HG03108 (cell line): ENCODE measurements around the gene GUCA1C.

Source experiments
- ATAC-seq: cut with Tn5 transposase; IDR thresholded peaks from one replicate; pipeline ENCODE4 v1.9.1; 2021; ENCODE audit warnings: moderate library complexity; ENCODE audit not compliant: unreplicated experiment

Gene GUCA1C, protein sequence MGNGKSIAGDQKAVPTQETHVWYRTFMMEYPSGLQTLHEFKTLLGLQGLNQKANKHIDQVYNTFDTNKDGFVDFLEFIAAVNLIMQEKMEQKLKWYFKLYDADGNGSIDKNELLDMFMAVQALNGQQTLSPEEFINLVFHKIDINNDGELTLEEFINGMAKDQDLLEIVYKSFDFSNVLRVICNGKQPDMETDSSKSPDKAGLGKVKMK

DNA sequence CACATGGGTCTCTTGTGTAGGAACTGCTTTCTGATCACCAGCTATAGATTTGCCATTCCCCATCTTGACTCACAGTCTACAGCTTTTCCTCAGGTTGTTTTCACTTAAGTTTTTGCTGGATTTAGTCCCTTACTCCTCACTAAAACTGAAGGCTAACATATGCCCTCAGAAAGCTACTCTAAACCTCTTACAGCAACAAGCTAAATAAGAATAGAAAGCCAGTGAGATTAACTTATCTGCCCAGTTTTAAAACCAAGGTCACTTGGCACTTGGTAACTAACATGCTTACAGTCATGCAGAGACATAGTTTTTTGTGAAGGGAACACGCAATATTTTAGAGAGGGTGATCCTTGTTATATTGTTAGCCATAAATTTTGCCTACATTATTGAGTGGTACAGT lies at the start of gene GUCA1C:
Gene GUCA1C (minus strand): TSS at position 180 of the 400 bp plus-strand sequence. CDS start 117 bp downstream, at position 63.
- no peak for ATAC-seq

DNA sequence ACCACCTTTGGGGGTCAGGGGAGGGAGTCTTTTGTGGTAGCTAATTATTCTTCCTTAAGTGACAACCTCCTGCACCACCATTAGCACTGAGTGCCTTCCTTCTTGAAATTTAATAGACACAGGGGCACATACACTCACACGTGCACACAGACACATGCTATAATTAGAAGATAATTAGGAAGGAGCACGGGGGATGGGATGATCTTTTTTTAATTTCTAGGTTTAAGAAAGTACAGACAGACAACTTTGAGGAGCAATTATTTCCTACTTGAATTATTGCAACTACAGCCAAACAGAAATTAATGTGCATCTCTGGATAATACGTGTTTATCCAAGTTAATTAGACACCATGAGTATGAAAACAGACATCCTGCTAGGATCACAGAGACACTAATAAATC lies 44.8 kb upstream of the GUCA1C start:
- no peak for ATAC-seq

DNA sequence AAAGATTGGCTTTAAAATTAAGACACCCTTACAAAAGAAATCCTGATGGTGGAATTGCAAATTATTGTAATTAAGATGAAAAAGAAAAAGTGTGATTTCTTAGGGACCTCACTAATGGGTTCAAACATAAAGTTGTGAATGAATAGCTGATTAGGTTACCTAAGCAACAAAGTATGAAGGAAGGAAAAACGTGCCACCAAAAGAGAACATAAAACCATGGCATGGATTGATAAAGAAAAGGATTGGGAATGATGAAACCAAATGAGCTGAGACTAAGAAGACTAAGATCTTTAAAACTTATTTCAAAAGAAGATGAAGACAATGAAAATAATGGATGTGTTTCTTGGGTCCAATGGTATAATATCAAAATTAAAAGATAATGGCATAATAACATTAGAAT lies 32.2 kb upstream of the GUCA1C start:
- ATAC-seq = no peak

DNA sequence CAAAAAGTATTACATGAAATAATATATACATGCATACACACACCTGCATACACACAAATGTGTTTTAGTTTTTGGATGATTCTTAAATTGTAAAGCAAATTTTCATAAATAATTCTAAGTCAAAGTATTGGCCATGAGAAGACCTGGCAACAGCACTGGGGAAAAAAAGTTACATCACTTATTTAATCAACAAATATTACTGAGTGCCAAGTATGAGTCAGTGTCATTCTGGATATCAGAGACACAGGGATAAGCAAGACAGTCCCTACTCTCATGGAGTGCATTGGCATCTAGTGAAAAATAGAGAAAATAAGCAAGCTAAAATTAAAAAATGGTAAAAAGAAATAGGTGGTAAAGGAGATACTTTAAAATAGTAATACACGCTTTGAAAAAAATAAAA lies 29.4 kb upstream of the GUCA1C start:
- ATAC-seq = no peak

DNA sequence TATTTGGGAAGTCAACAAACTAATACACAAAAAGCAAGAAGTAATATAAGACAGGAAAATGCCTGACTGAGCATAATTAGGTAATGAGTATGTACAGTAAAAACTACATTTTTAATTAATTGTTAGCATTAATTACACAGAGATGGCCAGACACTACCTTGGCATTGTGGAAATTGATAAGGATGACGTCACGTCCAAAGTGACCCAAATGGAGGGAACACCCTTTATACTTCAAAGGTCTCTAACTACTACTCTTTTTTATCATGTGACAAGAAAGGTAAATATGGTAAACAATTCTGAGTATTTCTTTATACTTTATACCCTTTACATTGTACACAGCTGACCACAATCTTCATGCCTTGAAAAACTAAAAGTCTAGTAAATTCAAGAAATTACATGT lies 22.4 kb upstream of the GUCA1C start:
- no peak for ATAC-seq

DNA sequence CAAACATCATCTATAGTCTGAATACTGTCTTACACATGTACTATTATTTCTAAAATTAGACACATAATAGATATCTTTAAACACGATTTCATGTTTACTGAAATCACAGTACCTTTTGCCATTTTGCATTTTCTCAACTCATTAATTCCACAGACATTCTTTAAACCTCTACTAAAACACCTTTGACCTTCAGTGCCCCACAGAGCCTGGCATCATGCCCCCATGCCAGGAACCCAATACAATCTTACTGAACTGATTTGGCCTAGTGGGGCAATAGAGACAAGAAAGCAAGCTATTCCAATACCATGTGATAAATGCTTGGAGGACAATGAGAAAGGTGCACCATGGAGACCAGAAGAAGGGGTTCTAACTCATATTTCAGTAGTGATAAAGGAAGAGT lies 19.3 kb upstream of the GUCA1C start:
- ATAC-seq = no peak

DNA sequence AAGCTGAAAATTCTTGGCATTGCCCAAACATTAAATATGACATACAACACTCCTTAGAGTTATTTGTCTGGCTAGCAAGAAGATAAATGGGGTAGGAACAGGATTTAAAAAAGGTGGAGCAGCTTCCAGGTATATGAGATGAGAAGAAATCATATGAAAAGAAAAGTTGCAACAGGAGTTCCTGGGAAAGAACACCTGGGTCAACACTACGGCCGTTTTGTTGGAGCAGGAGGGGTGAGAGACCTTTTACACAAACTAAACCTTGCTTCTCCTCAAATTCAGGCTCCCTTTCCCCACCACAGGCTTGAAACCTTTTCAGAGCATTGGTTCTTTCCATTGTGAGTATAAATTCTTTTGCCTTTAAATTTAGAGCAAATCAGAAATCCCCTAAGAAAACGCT lies 18.8 kb upstream of the GUCA1C start:
- ATAC-seq = no peak

DNA sequence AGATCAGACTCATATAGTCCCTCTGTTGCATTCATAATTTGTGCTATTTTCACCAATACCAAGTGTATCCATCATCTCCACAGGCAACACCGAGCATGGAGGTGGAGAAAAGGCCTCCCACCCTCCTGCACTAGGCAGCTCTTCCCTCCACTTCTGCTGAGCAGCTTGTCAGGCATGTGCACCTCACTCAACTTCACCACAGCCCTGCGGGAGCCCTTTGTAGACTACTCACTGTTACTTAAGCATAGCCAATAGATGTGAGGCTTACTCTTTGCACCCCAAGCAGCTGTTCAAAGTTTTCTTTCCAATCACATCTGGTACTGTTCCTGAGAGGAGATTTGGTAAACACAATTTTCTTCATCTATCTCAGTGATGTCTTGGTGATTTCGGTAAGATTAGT lies 16.9 kb upstream of the GUCA1C start:
- no peak for ATAC-seq

DNA sequence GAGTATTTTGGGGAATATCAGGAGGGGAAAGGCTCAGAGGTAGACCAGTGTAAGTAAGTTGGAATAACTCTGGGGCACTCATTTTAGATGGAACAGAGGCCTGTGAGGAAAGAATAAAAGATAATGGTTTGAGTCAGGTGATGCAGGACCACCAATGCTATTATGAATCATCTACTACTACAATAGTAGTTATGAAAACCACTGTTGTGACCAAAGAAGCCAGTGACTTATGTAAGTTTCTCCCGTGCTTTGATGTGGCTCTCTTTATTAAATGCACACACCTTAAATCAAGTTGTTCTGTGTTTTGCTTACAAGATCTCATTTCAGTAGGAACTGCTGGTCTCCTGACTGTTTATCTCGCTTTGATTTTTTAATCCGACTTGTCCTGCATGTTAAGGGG lies 13.1 kb upstream of the GUCA1C start:
- ATAC-seq = no peak

DNA sequence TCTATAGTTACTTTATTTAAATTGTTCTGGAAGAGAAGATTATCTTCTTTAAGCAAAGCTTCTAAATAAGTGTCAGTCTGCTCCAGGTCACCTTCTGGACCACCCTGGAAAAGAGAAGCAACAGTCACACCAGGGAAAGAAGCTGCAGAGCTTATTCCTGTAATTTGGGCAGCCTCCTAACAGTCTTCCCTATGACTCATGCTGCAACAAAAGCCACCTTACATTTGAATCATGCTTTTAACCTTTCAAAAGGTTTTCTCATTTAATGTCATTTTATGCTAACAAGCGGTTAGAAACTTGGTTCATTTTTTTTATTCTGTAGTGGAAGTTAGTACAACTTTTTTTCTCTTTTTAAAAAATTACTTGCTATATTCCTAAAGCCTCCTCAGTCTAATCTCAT lies 5.3 kb upstream of the GUCA1C start:
- ATAC-seq = no peak

DNA sequence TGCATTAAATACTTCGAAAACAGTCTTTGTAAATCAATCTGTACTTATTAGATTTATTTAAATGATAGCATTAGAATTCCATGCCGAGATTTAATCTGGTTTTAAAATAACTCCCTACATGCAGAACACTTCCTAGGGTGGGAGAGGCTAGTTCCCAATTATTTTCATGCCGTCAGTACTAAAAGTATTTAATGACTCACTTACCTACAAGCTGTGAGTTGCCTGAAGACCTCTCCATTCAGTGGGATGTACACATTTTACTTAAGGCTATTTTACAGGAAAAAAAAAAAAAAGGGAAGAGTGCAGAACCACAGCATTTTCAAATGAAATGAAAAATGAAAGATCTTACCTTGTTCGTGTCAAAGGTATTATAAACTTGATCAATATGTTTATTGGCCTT lies 469 bp downstream of the GUCA1C start:
- ATAC-seq = no peak

DNA sequence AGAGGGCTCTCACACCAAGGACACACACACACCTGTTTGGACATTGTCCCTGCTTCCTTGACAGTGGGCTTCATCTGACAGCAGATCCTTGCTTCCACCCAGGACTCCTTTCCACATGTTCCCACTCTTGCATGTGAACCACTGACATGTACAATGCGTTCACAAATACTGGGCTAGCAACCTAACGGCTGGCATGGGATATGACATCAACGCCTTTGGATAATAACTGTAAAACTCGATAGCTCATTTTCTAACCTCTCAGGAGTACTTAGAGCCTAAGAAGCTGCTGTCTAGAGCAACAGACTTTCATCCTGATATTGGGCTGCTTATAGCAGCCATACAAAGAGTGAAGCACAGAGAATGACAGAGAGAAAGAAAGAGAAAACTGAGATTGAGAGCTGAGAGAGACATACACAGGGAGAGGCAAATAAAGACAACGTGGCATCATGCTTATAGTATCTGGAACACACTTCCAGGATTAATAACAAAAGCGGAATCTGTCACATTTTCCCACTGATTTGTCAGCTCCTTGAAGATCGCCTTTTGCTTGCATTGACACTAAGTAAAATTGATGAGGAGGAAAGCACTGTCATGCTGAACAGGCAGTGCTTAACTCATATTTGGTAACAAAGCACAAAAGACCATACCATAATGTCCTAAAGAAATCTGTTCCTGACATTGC lies 1.7 kb downstream of the GUCA1C start:
- no peak for ATAC-seq

DNA sequence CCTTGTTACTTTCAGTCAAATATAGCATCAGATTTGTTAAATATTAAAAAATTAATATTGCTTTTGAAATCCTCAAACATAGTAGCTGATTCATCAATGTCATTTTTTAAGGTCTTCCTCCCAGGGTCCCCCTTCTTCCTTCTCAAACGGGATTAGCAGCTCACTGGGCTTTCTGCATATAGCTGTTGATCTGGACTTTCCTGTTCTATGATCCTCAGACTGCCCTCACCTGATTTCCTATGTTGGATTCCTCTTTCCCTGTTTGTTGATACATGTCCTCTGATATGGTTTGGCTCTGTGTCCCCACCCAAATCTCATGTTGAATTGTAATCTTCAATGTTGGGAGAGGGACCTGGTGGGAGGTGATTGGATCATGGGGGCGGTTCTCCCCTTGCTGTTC lies 5.8 kb downstream of the GUCA1C start:
- ATAC-seq = no peak

DNA sequence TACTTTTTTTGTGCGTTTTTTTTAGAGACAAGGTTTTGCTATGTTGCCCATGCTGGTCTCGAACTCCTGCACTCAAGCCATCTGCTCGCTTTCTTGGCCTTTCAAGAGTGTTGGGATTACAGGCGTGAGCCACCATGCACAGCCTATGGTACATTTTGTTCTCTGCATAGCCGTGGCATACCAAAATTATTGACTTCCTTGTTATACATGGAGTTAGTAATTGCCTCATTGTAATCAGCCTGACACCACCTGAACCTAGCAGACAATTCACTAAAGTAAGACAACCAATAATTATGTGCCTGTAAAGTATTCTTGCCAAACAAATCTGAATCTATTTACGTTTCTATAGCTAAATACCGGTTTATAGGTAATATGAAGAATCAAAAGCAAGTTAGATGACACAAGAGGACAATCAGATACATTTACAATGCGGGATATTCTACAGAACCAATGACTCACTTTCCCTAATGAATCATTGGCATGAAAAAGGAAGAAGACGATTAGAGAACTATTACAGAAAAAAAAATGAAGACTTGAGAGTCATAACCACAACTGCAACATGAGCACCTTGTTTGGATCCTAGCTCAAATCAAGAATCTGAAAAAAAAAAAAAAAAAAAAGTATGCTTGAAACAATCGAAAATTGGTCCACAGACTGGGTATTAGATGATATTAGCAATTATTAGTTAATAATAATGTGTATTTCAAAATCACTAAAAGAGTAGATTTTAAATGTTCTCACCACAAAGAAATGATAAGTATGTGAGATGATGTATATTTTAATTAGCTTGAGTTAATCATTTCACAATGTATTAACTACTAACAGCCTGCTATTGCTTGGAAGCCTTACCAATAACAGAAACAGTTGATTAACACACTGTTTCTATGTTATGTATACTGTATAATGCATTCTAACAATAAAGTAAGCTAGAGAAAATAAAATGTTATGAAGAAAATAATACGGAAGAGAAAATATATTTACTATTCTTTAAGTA lies 7.1 kb downstream of the GUCA1C start:
- no peak for ATAC-seq

DNA sequence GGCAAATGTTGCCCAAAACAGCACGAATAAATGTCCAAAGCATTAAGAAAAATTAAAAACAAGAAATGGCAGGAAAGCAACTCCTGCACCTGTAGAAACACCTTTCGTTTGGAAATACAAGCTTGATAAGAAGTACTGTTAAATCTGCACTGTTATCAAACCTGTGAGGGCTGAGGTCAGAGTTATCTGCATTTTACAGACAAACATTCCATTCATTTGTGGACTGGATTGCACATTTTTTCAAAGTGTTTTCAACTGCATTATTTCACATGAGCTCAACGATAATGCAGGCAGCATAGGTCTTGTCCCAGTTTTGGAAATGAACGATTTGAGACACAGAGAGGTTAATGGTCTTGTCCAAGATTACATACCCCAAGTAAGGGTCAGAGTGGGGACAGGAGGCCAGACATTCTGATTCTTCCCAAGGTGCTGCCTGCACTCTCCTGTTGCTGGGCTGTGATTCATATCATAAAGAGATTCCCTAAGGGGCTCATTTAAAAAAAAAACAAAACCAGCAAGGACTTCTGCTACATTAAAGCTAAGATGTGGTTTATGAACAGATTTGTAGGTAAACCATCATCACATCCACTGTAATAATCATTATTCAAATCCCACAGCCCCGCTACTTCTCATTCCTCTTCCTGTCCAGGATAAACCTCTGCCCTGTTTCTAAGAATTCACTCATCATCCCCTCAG lies 13.0 kb downstream of the GUCA1C start:
- ATAC-seq = no peak

DNA sequence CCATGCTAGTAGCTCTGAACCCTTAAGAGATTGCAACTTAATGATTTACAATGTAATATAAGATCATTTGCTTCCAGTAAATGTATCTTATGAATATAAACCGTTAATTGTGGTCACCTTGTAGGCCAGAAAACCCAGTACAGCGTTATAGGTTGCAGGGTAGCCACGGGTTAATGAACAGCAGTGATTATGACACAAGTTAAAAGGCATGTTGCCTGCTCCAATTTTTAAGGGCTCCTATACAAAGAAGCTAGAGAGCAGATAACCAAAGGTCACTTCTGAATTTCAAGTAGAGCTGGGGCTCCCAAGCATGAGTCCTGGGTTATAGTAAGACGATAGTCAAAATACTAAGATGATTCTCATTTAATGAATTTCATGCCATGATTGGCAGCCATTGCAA lies 13.5 kb downstream of the GUCA1C start:
- no peak for ATAC-seq

DNA sequence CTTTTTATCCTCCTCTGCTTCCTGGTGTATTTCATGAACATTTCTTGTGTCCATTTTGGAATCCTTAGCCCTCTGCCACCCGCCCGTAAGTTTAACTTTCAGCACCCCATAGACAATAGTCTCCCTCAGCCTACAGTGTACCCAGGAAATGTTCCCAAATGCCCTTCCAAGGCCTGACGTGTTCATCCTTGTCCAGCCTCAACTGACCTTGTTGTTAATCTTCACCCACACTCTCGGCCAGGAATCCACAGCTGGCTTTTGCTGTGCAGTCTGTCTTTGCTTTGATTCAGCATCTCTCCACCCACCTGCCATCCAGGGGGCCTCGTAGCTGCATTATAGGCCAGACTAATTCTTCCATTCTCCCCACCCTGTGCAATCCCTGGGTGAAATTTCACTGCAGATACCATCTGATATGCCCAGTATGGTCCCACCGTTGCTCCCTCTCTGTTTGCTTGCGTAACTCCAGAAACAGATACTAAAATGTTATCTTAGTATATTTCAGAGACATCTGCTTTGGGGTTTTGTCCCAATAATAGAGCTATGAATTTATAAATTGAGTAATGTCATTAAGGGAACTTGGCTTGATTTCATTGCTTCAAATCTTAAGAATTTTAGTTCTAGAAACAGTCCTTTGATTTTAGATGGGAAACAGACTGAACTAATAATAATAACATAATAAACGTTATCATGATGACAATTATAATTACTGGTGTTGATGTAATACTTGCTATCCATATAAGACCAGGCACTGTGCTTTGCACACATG lies 16.6 kb downstream of the GUCA1C start:
- ATAC-seq = no peak

DNA sequence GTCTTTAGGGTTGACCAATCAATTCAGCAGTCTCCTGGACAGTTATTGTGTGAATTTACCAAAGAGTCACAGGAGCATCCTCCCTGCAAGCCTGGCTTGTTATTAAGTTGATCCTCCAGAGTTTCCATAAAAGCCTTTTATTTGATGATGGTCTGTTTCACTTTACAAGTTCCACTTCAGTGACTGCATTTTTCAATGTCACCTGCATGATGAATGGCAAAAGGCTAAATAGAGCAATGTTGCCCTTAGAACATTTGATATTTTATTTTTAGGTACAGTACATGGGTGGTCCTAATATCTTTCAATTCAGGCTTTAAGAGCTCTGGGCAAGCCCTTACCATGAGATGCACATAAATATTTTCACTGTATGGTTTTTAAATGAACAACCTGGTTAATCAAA lies 22.6 kb downstream of the GUCA1C start:
- no peak for ATAC-seq

DNA sequence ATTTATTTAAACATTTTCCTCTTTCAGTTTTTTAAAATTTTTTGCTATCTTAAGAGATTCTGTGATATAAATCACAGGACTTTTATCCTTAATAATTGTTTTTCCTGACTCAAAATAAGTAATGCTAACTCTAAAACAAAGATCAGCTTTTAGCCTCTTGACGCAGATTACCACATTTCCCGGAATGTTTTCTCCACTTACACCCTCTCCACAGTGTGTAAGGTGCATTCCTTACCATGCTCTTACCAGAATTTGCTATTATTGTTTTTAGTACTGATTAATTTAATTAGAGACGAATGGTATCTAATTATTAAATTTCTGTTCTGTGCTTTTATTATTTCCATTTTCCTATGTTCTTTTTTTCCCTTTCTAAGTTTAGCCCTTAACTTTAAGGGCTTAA lies 34.8 kb downstream of the GUCA1C start:
- no peak for ATAC-seq
